Ishikawa (cell line): ENCODE measurements around the gene KCTD16.

Experiments
- CEBPB ChIP-seq: IDR thresholded peaks from 2 replicates; pipeline ENCODE4 v1.6.1; 2012
- CREB1 ChIP-seq: IDR thresholded peaks from 2 replicates; pipeline ENCODE4 v1.6.1; 2012; ENCODE audit warnings: low read depth
- EGR1 ChIP-seq: IDR thresholded peaks from 2 replicates; pipeline ENCODE4 v1.6.1; 2012
- EP300 ChIP-seq: IDR thresholded peaks from 2 replicates; pipeline ENCODE4 v1.6.1; 2012; ENCODE audit warnings: borderline replicate concordance
- FOXM1 ChIP-seq: IDR thresholded peaks from 2 replicates; pipeline ENCODE4 v1.6.1; 2012; ENCODE audit warnings: low read depth, borderline replicate concordance
- MAX ChIP-seq: IDR thresholded peaks from 2 replicates; pipeline ENCODE4 v1.6.1; 2012
- NFIC ChIP-seq: IDR thresholded peaks from 2 replicates; pipeline ENCODE4 v1.6.1; 2012
- RAD21 ChIP-seq: IDR thresholded peaks from 2 replicates; pipeline ENCODE4 v1.6.1; 2012; ENCODE audit warnings: low read depth
- REST ChIP-seq: IDR thresholded peaks from 2 replicates; pipeline ENCODE4 v1.6.1; 2012; ENCODE audit warnings: low read depth, mild to moderate bottlenecking
- TAF1 ChIP-seq: IDR thresholded peaks from 2 replicates; pipeline ENCODE4 v1.6.1; 2012; ENCODE audit warnings: low read depth, mild to moderate bottlenecking
- TCF12 ChIP-seq: IDR thresholded peaks from 2 replicates; pipeline ENCODE4 v1.6.1; 2012; ENCODE audit warnings: low read depth
- TEAD4 ChIP-seq: IDR thresholded peaks from 2 replicates; pipeline ENCODE4 v1.6.1; 2012
- USF1 ChIP-seq: IDR thresholded peaks from 2 replicates; pipeline ENCODE4 v1.6.1; 2012
- YY1 ChIP-seq: IDR thresholded peaks from 2 replicates; pipeline ENCODE4 v1.6.1; 2012; ENCODE audit warnings: low read depth
- ZBTB7A ChIP-seq: IDR thresholded peaks from 2 replicates; pipeline ENCODE4 v1.6.1; 2012; ENCODE audit warnings: low read depth

KCTD16 gene

GRCh38 chr5:144457160-144457559 lies 286.5 kb downstream of the KCTD16 start:
- TF ChIP-seq MAX, result no peak
- TF ChIP-seq YY1, result no peak
- no peak for TF ChIP-seq TEAD4
- TF ChIP-seq TCF12, result no peak

- TF ChIP-seq MAX (no peak), TEAD4 (no peak), TAF1 (no peak), REST (no peak), EP300 (no peak), USF1 (no peak), NFIC (no peak)
Measured at GRCh38 chr5:144458216-144458615, 287.5 kb downstream of the KCTD16 start.

- TF ChIP-seq NFIC (no peak), CEBPB (no peak), YY1 (no peak), TAF1 (no peak), RAD21 (no peak), TEAD4 (no peak), EP300 (no peak), CREB1 (no peak), ZBTB7A (no peak), TCF12 (no peak), MAX (no peak), EGR1 (no peak), FOXM1 (no peak), USF1 (no peak), REST (no peak)
Measured at GRCh38 chr5:144460600-144460999, 289.9 kb downstream of the KCTD16 start.

- TF ChIP-seq EGR1 (no peak), TCF12 (no peak), MAX (no peak), TAF1 (no peak), RAD21 (no peak), CEBPB (no peak), FOXM1 (no peak), NFIC (no peak), ZBTB7A (no peak), USF1 (no peak), YY1 (no peak), TEAD4 (no peak), CREB1 (no peak), EP300 (no peak), REST (no peak)
Measured at GRCh38 chr5:144462577-144462976, 291.9 kb downstream of the KCTD16 start.
